C4-2B (cell line): ENCODE results near the gene KCNK4.

Experiments
- CTCF ChIP-seq: fragments of 450-650 bp; conservative IDR thresholded peaks from 2 replicates; pipeline ENCODE4 v1.5.1; 2017; ENCODE audit warnings: mild to moderate bottlenecking
- ZFX ChIP-seq: fragments of 450-650 bp; IDR thresholded peaks from 2 replicates; pipeline ENCODE4 v1.6.1; 2017

- TF ChIP-seq CTCF (no peak), ZFX (no peak)
Measured at GRCh38 chr11:64256300-64256699, 34.8 kb upstream of the KCNK4 start.
